PFSK-1 (cell line): ENCODE data around the gene HOXB3.

Experiments used
- FOXP2 ChIP-seq: optimal IDR thresholded peaks from 2 replicates; pipeline ENCODE3; 2011; ENCODE audit warnings: borderline replicate concordance, control low read depth, inconsistent platforms; ENCODE audit not compliant: insufficient read depth; ENCODE audit errors: extremely low read length, extremely low read depth
- POLR2AphosphoS5 ChIP-seq: IDR thresholded peaks from 2 replicates; pipeline ENCODE4 v1.6.1; 2012; ENCODE audit warnings: low read depth, mild to moderate bottlenecking, control low read depth, low read length, moderate library complexity
- SIN3A ChIP-seq: IDR thresholded peaks from 2 replicates; pipeline ENCODE4 v1.6.1; 2012; ENCODE audit warnings: mild to moderate bottlenecking, low read length, moderate library complexity, borderline replicate concordance; ENCODE audit not compliant: insufficient read depth
- TAF1 ChIP-seq: IDR thresholded peaks from 2 replicates; pipeline ENCODE4 v1.6.1; 2012; ENCODE audit warnings: low read length, control low read depth, borderline replicate concordance; ENCODE audit not compliant: insufficient read depth
- TF ChIP-seq, protein P1 (sequence below), 2 experiments: IDR thresholded peaks; 2 replicates each; pipeline versions ENCODE4 v1.6.1 to v1.8.0; 2011 to 2012; ENCODE audit warnings: low read depth in 2 of 2, low read length in 2 of 2, control low read depth in 1 of 2, inconsistent platforms in 1 of 2, mild to moderate bottlenecking in 1 of 2, moderate library complexity in 1 of 2; ENCODE audit not compliant: insufficient read depth in 1 of 2

HOXB3 gene

DNA sequence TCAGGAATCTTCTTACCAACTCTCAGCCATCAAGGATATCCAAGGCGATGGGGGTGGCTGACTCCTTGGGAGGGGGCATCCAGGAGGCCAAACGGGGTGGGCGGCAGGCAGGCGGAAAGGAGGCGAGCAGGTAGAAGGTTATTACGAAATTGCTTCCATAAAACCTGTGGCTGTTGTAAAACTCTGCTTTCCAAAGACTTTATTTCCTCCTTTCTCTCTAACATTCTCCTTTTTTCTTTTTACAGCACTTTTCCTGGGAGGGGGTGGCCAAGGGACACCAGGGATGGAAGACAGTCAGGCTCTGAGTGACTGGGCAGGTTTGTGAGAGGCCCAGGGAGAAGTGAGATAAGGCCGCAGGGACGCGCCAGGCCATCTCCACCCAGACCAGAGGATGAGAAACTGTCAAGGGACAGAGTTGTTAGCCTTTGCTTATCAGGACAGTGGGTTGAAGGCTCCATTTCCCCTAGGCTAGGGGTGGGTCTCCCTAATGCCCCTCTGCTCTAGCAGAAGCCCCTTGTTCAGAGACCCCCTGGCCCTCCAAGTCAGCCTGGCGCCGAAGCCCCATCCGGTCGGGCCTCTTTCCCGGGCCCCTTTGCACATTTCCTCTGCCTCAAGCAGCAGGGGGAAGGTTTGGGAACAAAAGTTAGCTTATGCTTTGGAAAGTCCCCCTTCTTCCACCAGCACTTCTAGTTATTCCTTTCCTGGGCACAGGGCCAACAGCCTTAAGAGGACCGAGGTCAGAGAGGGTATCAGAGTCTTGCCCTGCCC lies 41.1 kb upstream of the HOXB3 start:
- TF ChIP-seq TAF1 = no peak

DNA sequence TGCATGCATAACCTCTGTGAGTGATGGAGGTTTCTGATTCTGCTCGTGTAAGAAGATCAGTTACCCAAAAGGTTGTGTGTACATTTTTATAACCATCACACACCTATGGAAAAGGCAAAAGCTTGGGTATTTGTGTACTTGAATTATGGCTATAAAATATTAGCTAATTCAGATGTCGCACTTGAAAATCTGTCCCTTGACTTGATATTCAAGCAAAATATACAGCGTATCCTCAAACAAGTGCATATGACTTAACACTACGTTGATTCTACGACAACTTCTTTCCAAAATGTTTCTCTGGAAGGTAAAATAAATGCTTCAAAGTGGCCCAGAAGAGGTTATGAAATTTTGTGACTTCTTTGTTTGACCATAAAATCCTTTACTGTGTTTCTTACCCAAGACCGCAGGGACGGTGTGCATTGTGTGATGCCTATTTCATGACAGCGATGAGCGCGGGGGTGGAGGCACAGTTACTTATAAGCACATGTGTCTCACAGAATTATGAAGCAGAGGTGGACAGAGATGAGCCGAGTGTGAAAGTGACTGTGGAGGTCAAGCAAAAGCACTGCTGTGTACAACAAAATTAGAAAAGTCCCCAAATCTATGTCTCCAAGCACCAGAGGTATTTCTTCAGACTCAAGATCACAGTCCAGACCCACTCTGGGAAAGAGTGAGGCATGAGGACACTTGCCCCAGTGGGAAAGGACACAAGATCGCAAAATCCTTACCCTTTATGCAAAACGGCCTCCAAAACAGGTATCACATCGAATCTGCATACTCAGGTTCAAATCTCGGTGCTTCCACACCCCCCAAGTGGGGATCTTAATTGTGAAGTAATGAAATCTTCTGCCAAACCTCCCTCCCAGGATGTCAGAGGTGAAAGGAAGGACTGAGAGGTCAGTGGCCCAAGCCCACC lies 40.2 kb upstream of the HOXB3 start:
- TF ChIP-seq TAF1 = no peak
- TF ChIP-seq, protein P1, sequence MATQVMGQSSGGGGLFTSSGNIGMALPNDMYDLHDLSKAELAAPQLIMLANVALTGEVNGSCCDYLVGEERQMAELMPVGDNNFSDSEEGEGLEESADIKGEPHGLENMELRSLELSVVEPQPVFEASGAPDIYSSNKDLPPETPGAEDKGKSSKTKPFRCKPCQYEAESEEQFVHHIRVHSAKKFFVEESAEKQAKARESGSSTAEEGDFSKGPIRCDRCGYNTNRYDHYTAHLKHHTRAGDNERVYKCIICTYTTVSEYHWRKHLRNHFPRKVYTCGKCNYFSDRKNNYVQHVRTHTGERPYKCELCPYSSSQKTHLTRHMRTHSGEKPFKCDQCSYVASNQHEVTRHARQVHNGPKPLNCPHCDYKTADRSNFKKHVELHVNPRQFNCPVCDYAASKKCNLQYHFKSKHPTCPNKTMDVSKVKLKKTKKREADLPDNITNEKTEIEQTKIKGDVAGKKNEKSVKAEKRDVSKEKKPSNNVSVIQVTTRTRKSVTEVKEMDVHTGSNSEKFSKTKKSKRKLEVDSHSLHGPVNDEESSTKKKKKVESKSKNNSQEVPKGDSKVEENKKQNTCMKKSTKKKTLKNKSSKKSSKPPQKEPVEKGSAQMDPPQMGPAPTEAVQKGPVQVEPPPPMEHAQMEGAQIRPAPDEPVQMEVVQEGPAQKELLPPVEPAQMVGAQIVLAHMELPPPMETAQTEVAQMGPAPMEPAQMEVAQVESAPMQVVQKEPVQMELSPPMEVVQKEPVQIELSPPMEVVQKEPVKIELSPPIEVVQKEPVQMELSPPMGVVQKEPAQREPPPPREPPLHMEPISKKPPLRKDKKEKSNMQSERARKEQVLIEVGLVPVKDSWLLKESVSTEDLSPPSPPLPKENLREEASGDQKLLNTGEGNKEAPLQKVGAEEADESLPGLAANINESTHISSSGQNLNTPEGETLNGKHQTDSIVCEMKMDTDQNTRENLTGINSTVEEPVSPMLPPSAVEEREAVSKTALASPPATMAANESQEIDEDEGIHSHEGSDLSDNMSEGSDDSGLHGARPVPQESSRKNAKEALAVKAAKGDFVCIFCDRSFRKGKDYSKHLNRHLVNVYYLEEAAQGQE (IDR thresholded peaks at IDR 0.05; ENCODE audit: insufficient read depth in 1 of 2, low read depth in 2 of 2, low read length in 2 of 2) = no peak
- TF ChIP-seq FOXP2 = no peak
- TF ChIP-seq SIN3A = no peak
- no peak for TF ChIP-seq POLR2AphosphoS5

DNA sequence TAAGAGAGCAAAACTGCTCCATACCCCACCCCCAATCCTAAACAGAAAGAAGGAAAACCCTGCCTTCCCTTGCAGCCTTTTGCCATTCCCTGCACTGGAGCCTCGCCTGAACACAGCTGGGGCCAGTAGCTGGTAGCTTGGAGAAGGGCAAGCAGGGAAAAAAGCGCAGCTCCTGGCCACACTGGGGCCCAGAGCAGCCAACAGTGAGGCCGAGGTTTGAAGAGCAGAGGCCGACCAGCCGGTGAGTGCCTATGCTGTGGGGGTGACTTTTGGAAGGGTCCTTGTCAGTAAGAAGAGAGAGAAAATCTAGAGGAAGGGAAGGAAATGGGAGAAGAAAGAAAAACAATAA lies 39.3 kb upstream of the HOXB3 start:
- TF ChIP-seq TAF1 = no peak
- TF ChIP-seq SIN3A = no peak
- TF ChIP-seq, protein P1 (IDR thresholded peaks at IDR 0.05; ENCODE audit: insufficient read depth in 1 of 2, low read depth in 2 of 2, low read length in 2 of 2) = no peak
- no peak for TF ChIP-seq FOXP2
- TF ChIP-seq POLR2AphosphoS5 = no peak

DNA sequence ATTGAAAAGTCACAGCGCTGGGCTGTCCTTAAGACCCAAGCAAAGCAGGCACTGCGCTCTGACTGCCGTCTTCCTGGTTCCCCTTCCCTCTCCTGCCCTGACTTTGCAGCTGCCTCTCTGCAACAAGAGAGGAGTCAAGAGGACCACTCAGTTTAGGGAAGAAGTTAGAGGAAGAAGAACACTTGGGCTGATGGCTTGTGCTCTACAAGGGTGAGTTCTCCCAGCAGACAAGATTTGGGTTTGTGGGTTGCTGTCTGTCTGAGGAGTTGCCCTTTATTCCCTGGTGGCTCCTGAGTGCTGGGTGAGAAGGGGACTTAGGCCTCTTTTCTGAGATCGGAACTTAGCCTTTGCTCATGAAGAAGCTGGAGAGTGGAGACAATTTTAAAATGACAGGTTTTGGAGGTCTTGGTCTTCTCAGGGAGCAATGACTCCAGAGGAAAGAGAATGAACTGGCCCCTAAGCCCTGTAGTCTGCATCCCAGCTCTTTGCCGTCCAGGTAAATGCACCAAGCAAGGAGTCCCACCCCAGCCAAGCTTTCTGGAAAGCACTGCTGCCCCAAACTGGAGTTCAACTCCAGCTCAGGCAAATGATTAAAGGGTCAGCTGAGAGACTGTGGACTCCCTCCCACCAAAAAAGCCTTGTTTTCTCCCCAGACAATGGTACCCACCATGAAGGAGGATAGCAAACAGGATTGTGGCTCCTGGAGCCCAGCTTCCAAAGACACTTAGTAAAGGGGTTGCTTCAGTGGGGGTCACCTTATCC lies 38.8 kb upstream of the HOXB3 start:
- TF ChIP-seq POLR2AphosphoS5 (no peak), TAF1 (no peak), FOXP2 (no peak), SIN3A (no peak)
- TF ChIP-seq, protein P1 (IDR thresholded peaks at IDR 0.05; ENCODE audit: insufficient read depth in 1 of 2, low read depth in 2 of 2, low read length in 2 of 2) = no peak

DNA sequence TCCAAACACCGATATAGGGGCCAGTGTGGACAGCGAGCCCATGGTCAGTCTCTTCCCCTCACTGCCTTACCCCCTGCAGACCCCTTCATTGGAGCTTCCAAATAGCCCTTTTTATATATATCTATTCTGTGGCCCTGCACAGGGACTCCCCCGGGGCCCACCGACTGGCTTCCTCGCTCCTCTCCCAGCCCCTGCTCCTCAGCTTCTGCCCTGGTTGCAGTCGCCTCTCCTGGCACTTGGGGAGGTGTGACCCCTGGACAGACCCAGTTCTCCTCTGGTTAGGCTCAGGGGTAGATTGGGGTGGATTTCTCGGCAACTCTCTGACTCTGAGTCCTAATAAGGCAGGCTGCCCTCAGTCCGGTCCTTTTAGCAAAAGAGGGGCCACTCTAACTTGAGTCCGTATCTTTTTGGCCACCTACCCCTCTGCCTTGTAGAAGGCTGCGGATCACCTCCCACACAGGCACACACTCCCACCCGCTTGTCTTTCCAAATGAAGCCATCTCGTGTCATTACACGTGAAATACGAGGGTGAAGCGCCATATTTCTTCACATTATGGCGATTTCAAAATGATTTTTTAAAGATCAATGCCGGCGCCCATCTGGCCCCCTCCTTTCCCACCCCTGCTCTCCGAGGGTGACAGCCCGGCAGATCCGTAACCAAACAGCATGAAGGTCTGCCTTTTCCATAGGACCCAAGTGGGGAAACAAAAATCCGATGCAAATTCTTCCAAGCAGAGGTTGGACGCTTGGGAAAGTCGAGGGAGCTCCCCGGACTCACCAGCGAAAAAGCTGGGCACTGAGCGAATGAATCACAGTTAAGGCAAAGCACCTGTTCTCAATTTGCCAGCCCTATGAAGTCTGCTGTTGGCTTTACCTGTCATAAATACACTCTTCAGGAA lies 37.8 kb upstream of the HOXB3 start:
- TF ChIP-seq POLR2AphosphoS5 (no peak), SIN3A (no peak), TAF1 (no peak), FOXP2 (no peak)
- TF ChIP-seq, protein P1 (IDR thresholded peaks at IDR 0.05; ENCODE audit: insufficient read depth in 1 of 2, low read depth in 2 of 2, low read length in 2 of 2) = no peak
